RPMI7951 (cell line): ENCODE data around the gene PIK3C3. TPM values are rescaled to one million over a fixed set of nuclear protein-coding genes. Genes with fewer than 3 reads are reported as not detected.
A peak's percentile ranks its signal among the peaks of the same experiment; 100 is the strongest.

Source experiments
- DNase-seq: peaks from one replicate; pipeline ENCODE4 v3.0.0-alpha.2; 2012; ENCODE audit warnings: low read depth
- total RNA-seq: library from RNA; depleted of rRNA; stranded (reverse); fragments of >200 nt; shearing (Covaris generic); gene quantifications from 2 replicates; pipeline ENCODE4 v1.2.3, GENCODE V29; 2014; rRNA removed

Gene PIK3C3
- 42.3 and 43.0 TPM in 2 replicates for total RNA-seq

- peak; percentile 92 for DNase-seq
Observed at GRCh38 chr18:41954827-41955613, at the start of gene PIK3C3. Gene PIK3C3, plus strand, starts transcription at chr18:41955234. Its CDS starts 58 bp downstream, at chr18:41955292.

GRCh38 chr18:41905786-41906527, 49.1 kb upstream of the PIK3C3 start:
- no peak for DNase-seq

- peak; percentile 42 for DNase-seq
Observed at GRCh38 chr18:41906528-41907146, 48.4 kb upstream of the PIK3C3 start.

GRCh38 chr18:41917181-41917580, 37.9 kb upstream of the PIK3C3 start:
- no peak for DNase-seq

- DNase-seq: no peak
Observed at GRCh38 chr18:41921770-41922169, 33.3 kb upstream of the PIK3C3 start.

GRCh38 chr18:41922176-41922575, 32.9 kb upstream of the PIK3C3 start:
- no peak for DNase-seq

- no peak for DNase-seq
Observed at GRCh38 chr18:41922841-41923240, 32.2 kb upstream of the PIK3C3 start.

- DNase-seq: no peak
Observed at GRCh38 chr18:41923446-41923845, 31.6 kb upstream of the PIK3C3 start.

GRCh38 chr18:41928581-41928980, 26.5 kb upstream of the PIK3C3 start:
- DNase-seq: no peak

GRCh38 chr18:41932899-41933298, 22.1 kb upstream of the PIK3C3 start:
- DNase-seq: no peak

GRCh38 chr18:41933778-41934177, 21.3 kb upstream of the PIK3C3 start:
- no peak for DNase-seq

GRCh38 chr18:41936471-41937134, 18.4 kb upstream of the PIK3C3 start:
- no peak for DNase-seq

- peak; percentile 59 for DNase-seq
Observed at GRCh38 chr18:41938445-41938844, 16.6 kb upstream of the PIK3C3 start.

- no peak for DNase-seq
Observed at GRCh38 chr18:41939326-41939725, 15.7 kb upstream of the PIK3C3 start.

- peak; percentile 67 for DNase-seq
Observed at GRCh38 chr18:41940506-41941215, 14.4 kb upstream of the PIK3C3 start.

- no peak for DNase-seq
Observed at GRCh38 chr18:41942254-41942653, 12.8 kb upstream of the PIK3C3 start.

- DNase-seq: no peak
Observed at GRCh38 chr18:41948544-41949110, 6.4 kb upstream of the PIK3C3 start.

GRCh38 chr18:41949206-41949920, 5.7 kb upstream of the PIK3C3 start:
- DNase-seq: no peak

- DNase-seq: no peak
Observed at GRCh38 chr18:41955688-41956087, 654 bp downstream of the PIK3C3 start.

- DNase-seq: no peak
Observed at GRCh38 chr18:41959045-41959444, 4.0 kb downstream of the PIK3C3 start.
